SK-N-SH treated with all-trans-retinoic acid at 6 μM for 48 hours (cell line): ENCODE measurements around the gene ALX3.

Experiments used
- ATAC-seq: fragments of 200-7000 bp; cut with Tn5 transposase; 3 replicates; pipeline ENCODE4 v1.9.1; 2020; ENCODE audit warnings: mild to moderate bottlenecking, moderate library complexity
- ARNTL ChIP-seq: fragments of 450-650 bp; formaldehyde crosslinking; IDR thresholded peaks from 2 replicates; pipeline ENCODE4 v1.5.0; 2020; ENCODE audit warnings: low read depth, mild to moderate bottlenecking, moderate library complexity, borderline replicate concordance
- BACH2 ChIP-seq: fragments of 250-450 bp; sonication (Bioruptor Pico); IDR thresholded peaks from 2 replicates; pipeline ENCODE4 v1.9.0; 2021; ENCODE audit warnings: mild to moderate bottlenecking, borderline replicate concordance
- CSDC2 ChIP-seq: fragments of 250-450 bp; sonication (Bioruptor Pico); IDR thresholded peaks from 2 replicates; pipeline ENCODE4 v1.5.0; 2020; ENCODE audit warnings: mild to moderate bottlenecking, moderate library complexity
- ESRRG ChIP-seq: fragments of 250-450 bp; sonication (Bioruptor Pico); IDR thresholded peaks from 2 replicates; pipeline ENCODE4 v1.6.1; 2021; ENCODE audit warnings: mild to moderate bottlenecking
- GLIS3 ChIP-seq: fragments of 250-450 bp; sonication (Bioruptor Pico); IDR thresholded peaks from 2 replicates; pipeline ENCODE4 v1.5.0; 2020; ENCODE audit warnings: mild to moderate bottlenecking, moderate library complexity
- ISL1 ChIP-seq: fragments of 250-450 bp; sonication (Bioruptor Pico); IDR thresholded peaks from 2 replicates; pipeline ENCODE4 v2.1.2; 2022; ENCODE audit warnings: mild to moderate bottlenecking, moderate library complexity
- OSR1 ChIP-seq: fragments of 250-450 bp; sonication (Bioruptor Pico); IDR thresholded peaks from 2 replicates; pipeline ENCODE4 v1.8.0; 2022; ENCODE audit warnings: moderate library complexity, mild to moderate bottlenecking, inconsistent platforms
- RARB ChIP-seq: fragments of 250-450 bp; sonication (Bioruptor Pico); IDR thresholded peaks from 2 replicates; pipeline ENCODE4 v1.8.0; 2021; ENCODE audit warnings: mild to moderate bottlenecking, moderate library complexity
- SNAI2 ChIP-seq: fragments of 250-450 bp; sonication (Bioruptor Pico); IDR thresholded peaks from 2 replicates; pipeline ENCODE4 v1.5.0; 2020; ENCODE audit warnings: mild to moderate bottlenecking, moderate library complexity
- TCF4 ChIP-seq: fragments of 250-450 bp; sonication (Bioruptor Pico); IDR thresholded peaks from 2 replicates; pipeline ENCODE4 v1.8.0; 2021; ENCODE audit warnings: mild to moderate bottlenecking, moderate library complexity, borderline replicate concordance
- TOX ChIP-seq: fragments of 250-450 bp; sonication (Bioruptor Pico); IDR thresholded peaks from 2 replicates; pipeline ENCODE4 v1.8.0; 2021; ENCODE audit warnings: mild to moderate bottlenecking, moderate library complexity, borderline replicate concordance
- ZC3H10 ChIP-seq: fragments of 250-450 bp; sonication (Bioruptor Pico); IDR thresholded peaks from 2 replicates; pipeline ENCODE4 v1.5.1; 2021; ENCODE audit warnings: mild to moderate bottlenecking, moderate library complexity
- ZFP3 ChIP-seq: fragments of 250-450 bp; sonication (Bioruptor Pico); IDR thresholded peaks from 2 replicates; pipeline ENCODE4 v1.5.0; 2020; ENCODE audit warnings: mild to moderate bottlenecking, moderate library complexity
- ZFP30 ChIP-seq: fragments of 450-650 bp; formaldehyde crosslinking; IDR thresholded peaks from 2 replicates; pipeline ENCODE4 v1.5.0; 2022; ENCODE audit warnings: mild to moderate bottlenecking, moderate library complexity
- ZNF565 ChIP-seq: fragments of 450-650 bp; formaldehyde crosslinking; conservative IDR thresholded peaks from 2 replicates; pipeline ENCODE4 v1.5.0; 2020; ENCODE audit warnings: low read depth, mild to moderate bottlenecking, moderate library complexity
- ZNF70 ChIP-seq: fragments of 450-650 bp; formaldehyde crosslinking; IDR thresholded peaks from 2 replicates; pipeline ENCODE4 v1.5.0; 2020; ENCODE audit warnings: mild to moderate bottlenecking, moderate library complexity
- TF ChIP-seq, protein P1 (sequence below): fragments of 250-450 bp; sonication (Bioruptor Pico); IDR thresholded peaks from 2 replicates; pipeline ENCODE4 v1.5.1; 2021; ENCODE audit warnings: mild to moderate bottlenecking, moderate library complexity
- TF ChIP-seq, protein P2 (sequence below): fragments of 250-450 bp; sonication (Bioruptor Pico); IDR thresholded peaks from 2 replicates; pipeline ENCODE4 v1.5.1; 2020; ENCODE audit warnings: low read depth, mild to moderate bottlenecking, moderate library complexity
- TF ChIP-seq, protein P3 (sequence below): fragments of 250-450 bp; sonication (Bioruptor Pico); IDR thresholded peaks from 2 replicates; pipeline ENCODE4 v1.8.0; 2021; ENCODE audit warnings: low read depth, mild to moderate bottlenecking, moderate library complexity, borderline replicate concordance
- TF ChIP-seq, protein P4 (sequence below): fragments of 250-450 bp; sonication (Bioruptor Pico); IDR thresholded peaks from 2 replicates; pipeline ENCODE4 v1.5.0; 2020; ENCODE audit warnings: mild to moderate bottlenecking, moderate library complexity
- TF ChIP-seq, protein P5 (sequence below): fragments of 250-450 bp; sonication (Bioruptor Pico); IDR thresholded peaks from 2 replicates; pipeline ENCODE4 v1.8.0; 2020; ENCODE audit warnings: mild to moderate bottlenecking, moderate library complexity, borderline replicate concordance

Gene ALX3

DNA sequence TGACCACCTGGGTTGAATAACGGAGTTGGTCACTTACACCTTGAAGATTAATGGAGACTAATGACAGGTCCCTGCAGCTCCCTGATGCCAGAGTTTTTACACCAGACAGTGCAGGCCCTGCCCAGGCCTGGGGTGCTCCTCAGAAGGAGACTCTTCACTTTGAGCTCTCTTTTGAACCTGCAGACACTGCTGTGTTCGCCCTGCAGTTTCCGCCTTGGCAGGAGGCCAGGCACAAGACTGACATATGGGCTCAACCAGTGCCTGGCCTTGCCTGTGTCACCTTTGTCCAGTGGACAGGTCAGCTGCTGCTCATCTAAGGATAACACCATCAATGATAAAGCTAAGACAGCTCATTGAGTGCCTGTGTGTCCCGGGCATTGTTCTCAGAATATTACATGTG lies 30.8 kb downstream of the ALX3 start:
- TF ChIP-seq ZFP30 (CRISPR knock-in tag), result no peak
- no peak for TF ChIP-seq TOX (CRISPR knock-in tag)
- TF ChIP-seq, protein P1, sequence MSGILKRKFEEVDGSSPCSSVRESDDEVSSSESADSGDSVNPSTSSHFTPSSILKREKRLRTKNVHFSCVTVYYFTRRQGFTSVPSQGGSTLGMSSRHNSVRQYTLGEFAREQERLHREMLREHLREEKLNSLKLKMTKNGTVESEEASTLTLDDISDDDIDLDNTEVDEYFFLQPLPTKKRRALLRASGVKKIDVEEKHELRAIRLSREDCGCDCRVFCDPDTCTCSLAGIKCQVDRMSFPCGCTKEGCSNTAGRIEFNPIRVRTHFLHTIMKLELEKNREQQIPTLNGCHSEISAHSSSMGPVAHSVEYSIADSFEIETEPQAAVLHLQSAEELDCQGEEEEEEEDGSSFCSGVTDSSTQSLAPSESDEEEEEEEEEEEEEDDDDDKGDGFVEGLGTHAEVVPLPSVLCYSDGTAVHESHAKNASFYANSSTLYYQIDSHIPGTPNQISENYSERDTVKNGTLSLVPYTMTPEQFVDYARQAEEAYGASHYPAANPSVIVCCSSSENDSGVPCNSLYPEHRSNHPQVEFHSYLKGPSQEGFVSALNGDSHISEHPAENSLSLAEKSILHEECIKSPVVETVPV (CRISPR knock-in tag), result no peak
- no peak for TF ChIP-seq ZFP3 (CRISPR knock-in tag)
- no peak for TF ChIP-seq CSDC2 (CRISPR knock-in tag)
- TF ChIP-seq, protein P2, sequence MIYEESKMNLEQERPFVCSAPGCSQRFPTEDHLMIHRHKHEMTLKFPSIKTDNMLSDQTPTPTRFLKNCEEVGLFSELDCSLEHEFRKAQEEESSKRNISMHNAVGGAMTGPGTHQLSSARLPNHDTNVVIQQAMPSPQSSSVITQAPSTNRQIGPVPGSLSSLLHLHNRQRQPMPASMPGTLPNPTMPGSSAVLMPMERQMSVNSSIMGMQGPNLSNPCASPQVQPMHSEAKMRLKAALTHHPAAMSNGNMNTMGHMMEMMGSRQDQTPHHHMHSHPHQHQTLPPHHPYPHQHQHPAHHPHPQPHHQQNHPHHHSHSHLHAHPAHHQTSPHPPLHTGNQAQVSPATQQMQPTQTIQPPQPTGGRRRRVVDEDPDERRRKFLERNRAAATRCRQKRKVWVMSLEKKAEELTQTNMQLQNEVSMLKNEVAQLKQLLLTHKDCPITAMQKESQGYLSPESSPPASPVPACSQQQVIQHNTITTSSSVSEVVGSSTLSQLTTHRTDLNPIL, result no peak
- TF ChIP-seq GLIS3 (CRISPR knock-in tag), result no peak
- no peak for TF ChIP-seq SNAI2
- TF ChIP-seq, protein P3, sequence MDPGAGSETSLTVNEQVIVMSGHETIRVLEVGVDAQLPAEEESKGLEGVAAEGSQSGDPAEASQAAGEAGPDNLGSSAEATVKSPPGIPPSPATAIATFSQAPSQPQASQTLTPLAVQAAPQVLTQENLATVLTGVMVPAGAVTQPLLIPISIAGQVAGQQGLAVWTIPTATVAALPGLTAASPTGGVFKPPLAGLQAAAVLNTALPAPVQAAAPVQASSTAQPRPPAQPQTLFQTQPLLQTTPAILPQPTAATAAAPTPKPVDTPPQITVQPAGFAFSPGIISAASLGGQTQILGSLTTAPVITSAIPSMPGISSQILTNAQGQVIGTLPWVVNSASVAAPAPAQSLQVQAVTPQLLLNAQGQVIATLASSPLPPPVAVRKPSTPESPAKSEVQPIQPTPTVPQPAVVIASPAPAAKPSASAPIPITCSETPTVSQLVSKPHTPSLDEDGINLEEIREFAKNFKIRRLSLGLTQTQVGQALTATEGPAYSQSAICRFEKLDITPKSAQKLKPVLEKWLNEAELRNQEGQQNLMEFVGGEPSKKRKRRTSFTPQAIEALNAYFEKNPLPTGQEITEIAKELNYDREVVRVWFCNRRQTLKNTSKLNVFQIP (CRISPR knock-in tag), result no peak
- TF ChIP-seq TCF4, result no peak
- TF ChIP-seq ZNF565, result no peak
- TF ChIP-seq, protein P4, sequence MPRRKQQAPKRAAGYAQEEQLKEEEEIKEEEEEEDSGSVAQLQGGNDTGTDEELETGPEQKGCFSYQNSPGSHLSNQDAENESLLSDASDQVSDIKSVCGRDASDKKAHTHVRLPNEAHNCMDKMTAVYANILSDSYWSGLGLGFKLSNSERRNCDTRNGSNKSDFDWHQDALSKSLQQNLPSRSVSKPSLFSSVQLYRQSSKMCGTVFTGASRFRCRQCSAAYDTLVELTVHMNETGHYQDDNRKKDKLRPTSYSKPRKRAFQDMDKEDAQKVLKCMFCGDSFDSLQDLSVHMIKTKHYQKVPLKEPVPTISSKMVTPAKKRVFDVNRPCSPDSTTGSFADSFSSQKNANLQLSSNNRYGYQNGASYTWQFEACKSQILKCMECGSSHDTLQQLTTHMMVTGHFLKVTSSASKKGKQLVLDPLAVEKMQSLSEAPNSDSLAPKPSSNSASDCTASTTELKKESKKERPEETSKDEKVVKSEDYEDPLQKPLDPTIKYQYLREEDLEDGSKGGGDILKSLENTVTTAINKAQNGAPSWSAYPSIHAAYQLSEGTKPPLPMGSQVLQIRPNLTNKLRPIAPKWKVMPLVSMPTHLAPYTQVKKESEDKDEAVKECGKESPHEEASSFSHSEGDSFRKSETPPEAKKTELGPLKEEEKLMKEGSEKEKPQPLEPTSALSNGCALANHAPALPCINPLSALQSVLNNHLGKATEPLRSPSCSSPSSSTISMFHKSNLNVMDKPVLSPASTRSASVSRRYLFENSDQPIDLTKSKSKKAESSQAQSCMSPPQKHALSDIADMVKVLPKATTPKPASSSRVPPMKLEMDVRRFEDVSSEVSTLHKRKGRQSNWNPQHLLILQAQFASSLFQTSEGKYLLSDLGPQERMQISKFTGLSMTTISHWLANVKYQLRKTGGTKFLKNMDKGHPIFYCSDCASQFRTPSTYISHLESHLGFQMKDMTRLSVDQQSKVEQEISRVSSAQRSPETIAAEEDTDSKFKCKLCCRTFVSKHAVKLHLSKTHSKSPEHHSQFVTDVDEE (CRISPR knock-in tag), result no peak
- TF ChIP-seq BACH2 (CRISPR knock-in tag), result no peak
- no peak for TF ChIP-seq RARB (CRISPR knock-in tag)
- TF ChIP-seq ZNF70 (CRISPR knock-in tag), result no peak
- TF ChIP-seq ISL1 (CRISPR knock-in tag), result no peak
- TF ChIP-seq ZC3H10, result no peak
- TF ChIP-seq, protein P5, sequence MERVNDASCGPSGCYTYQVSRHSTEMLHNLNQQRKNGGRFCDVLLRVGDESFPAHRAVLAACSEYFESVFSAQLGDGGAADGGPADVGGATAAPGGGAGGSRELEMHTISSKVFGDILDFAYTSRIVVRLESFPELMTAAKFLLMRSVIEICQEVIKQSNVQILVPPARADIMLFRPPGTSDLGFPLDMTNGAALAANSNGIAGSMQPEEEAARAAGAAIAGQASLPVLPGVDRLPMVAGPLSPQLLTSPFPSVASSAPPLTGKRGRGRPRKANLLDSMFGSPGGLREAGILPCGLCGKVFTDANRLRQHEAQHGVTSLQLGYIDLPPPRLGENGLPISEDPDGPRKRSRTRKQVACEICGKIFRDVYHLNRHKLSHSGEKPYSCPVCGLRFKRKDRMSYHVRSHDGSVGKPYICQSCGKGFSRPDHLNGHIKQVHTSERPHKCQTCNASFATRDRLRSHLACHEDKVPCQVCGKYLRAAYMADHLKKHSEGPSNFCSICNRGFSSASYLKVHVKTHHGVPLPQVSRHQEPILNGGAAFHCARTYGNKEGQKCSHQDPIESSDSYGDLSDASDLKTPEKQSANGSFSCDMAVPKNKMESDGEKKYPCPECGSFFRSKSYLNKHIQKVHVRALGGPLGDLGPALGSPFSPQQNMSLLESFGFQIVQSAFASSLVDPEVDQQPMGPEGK (CRISPR knock-in tag), result no peak
- ATAC-seq, result no peak

DNA sequence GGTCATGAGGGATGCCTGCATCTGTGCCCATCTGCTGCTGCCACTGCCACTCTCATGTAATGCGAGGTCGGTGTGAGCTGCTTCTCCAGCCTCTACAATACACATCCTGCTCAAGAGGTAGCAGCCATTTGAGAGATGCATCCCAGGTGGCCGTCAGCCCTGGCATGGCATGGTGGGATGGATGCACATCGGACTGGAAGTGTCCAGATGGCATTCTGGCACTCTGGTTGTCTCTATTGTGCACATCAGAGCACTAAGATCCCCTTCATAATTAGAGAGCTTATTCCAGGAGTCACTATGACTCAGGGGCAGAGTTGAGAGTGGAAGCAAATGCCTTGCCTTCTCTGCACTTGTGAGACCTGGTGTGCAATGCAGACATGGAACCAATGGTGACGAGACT lies 32.2 kb downstream of the ALX3 start:
- ATAC-seq, result no peak
- TF ChIP-seq TOX (CRISPR knock-in tag) (no peak), TCF4 (no peak), OSR1 (no peak), ARNTL (CRISPR knock-in tag) (no peak), RARB (CRISPR knock-in tag) (no peak), CSDC2 (CRISPR knock-in tag) (no peak), ZFP3 (CRISPR knock-in tag) (no peak), ZNF565 (no peak), GLIS3 (CRISPR knock-in tag) (no peak), ESRRG (CRISPR knock-in tag) (no peak), ZFP30 (CRISPR knock-in tag) (no peak), ZC3H10 (no peak), ZNF70 (CRISPR knock-in tag) (no peak), BACH2 (CRISPR knock-in tag) (no peak), SNAI2 (no peak), ISL1 (CRISPR knock-in tag) (no peak)
- TF ChIP-seq, protein P4 (CRISPR knock-in tag), result no peak
- TF ChIP-seq, protein P3 (CRISPR knock-in tag), result no peak
- TF ChIP-seq, protein P1 (CRISPR knock-in tag), result no peak
